Astrocyte (in vitro differentiated cells and primary cell): ENCODE data around the gene EMB. TPM values are rescaled to one million over a fixed set of nuclear protein-coding genes. Genes with fewer than 3 reads are reported as not detected.
"Not testable (repeated sequence)": the region's sequence is repeated elsewhere in the genome, so short reads cannot be mapped to it uniquely, and the experiment has no call there.

ENCODE experiments used
- DNase-seq: peaks from one replicate; pipeline ENCODE4 v3.0.0-alpha.2; 2010; ENCODE audit warnings: low read depth
- FAIRE-seq: peaks from 2 replicates; lab custom pipeline; 2011; peaks lifted over from hg19 to GRCh38; lab: Jason Lieb, UNC
- H2AFZ ChIP-seq: 2 replicates; pipeline ENCODE4 v1.6.0; 2012; ENCODE audit warnings: low read depth, low read length, inconsistent platforms
- H3K27ac ChIP-seq: 2 replicates; pipeline ENCODE4 v1.5.1; 2011; ENCODE audit warnings: low read depth, low read length, inconsistent platforms
- H3K27me3 ChIP-seq: 2 replicates; pipeline ENCODE4 v1.6.0; 2011; ENCODE audit warnings: low read length, inconsistent platforms; ENCODE audit not compliant: insufficient read depth
- H3K36me3 ChIP-seq: 2 replicates; pipeline ENCODE4 v1.5.1; 2011; ENCODE audit warnings: low read length, inconsistent platforms; ENCODE audit not compliant: insufficient read depth
- H3K4me1 ChIP-seq: 2 replicates; pipeline ENCODE4 v1.5.1; 2011; ENCODE audit warnings: low read length, inconsistent platforms; ENCODE audit not compliant: insufficient read depth
- H3K4me2 ChIP-seq: 2 replicates; pipeline ENCODE4 v1.6.0; 2012; ENCODE audit warnings: low read length, inconsistent platforms
- H3K4me3 ChIP-seq: 2 replicates; pipeline ENCODE4 v1.5.1; 2011; ENCODE audit warnings: low read depth, mild to moderate bottlenecking, low read length, inconsistent platforms; ENCODE audit not compliant: insufficient read depth
- H3K79me2 ChIP-seq: 2 replicates; pipeline ENCODE4 v1.6.0; 2012; ENCODE audit warnings: mild to moderate bottlenecking, low read length, inconsistent platforms; ENCODE audit not compliant: insufficient read depth
- H3K9ac ChIP-seq: 2 replicates; pipeline ENCODE4 v1.6.0; 2012; ENCODE audit warnings: mild to moderate bottlenecking, low read length, inconsistent platforms
- H3K9me3 ChIP-seq: 2 replicates; pipeline ENCODE4 v1.5.1; 2012; ENCODE audit warnings: low read depth, mild to moderate bottlenecking, low read length, inconsistent platforms; ENCODE audit not compliant: insufficient read depth
- H4K20me1 ChIP-seq: 2 replicates; pipeline ENCODE4 v1.6.0; 2012; ENCODE audit warnings: low read length, inconsistent platforms; ENCODE audit not compliant: insufficient read depth
- H3K27ac Mint-ChIP-seq: one replicate; pipeline ENCODE4 v1.8.0; 2021; ENCODE audit warnings: mild to moderate bottlenecking, mixed read lengths; ENCODE audit not compliant: unreplicated experiment
- H3K27me3 Mint-ChIP-seq: one replicate; pipeline ENCODE4 v1.8.0; 2021; ENCODE audit warnings: low read depth, mixed read lengths; ENCODE audit not compliant: unreplicated experiment
- H3K36me3 Mint-ChIP-seq: one replicate; pipeline ENCODE4 v1.8.0; 2021; ENCODE audit warnings: low read depth, mixed read lengths; ENCODE audit not compliant: unreplicated experiment
- H3K4me1 Mint-ChIP-seq: one replicate; pipeline ENCODE4 v1.8.0; 2021; ENCODE audit warnings: low read depth, mixed read lengths; ENCODE audit not compliant: unreplicated experiment
- H3K4me3 Mint-ChIP-seq: one replicate; pipeline ENCODE4 v1.8.0; 2021; ENCODE audit warnings: mild to moderate bottlenecking, moderate library complexity, mixed read lengths; ENCODE audit not compliant: unreplicated experiment
- H3K9me3 Mint-ChIP-seq: one replicate; pipeline ENCODE4 v1.8.0; 2021; ENCODE audit warnings: mild to moderate bottlenecking, mixed read lengths; ENCODE audit not compliant: unreplicated experiment
- CTCF ChIP-seq: IDR thresholded peaks from 2 replicates; pipeline ENCODE4 v1.5.1; 2011; ENCODE audit warnings: low read depth, mild to moderate bottlenecking, inconsistent platforms, low read length, moderate library complexity; ENCODE audit not compliant: insufficient read depth
- EZH2 ChIP-seq: IDR thresholded peaks from 2 replicates; pipeline ENCODE4 v1.6.1; 2012; ENCODE audit warnings: mild to moderate bottlenecking, low read length, inconsistent platforms; ENCODE audit not compliant: insufficient read depth
- total RNA-seq: library from RNA; stranded (reverse); gene quantifications from 2 replicates; pipeline ENCODE4 v1.2.1, GENCODE V29; 2021

EMB gene
- total RNA-seq, 1 donor from 2014 or later = 25.7 TPM

GRCh38 chr5:50435168-50435567 lies 5.9 kb downstream of the EMB start:
- no peak overlapping the region for H2AFZ ChIP-seq
- no peaks in the 10 kb centered on the region for H3K79me2 ChIP-seq
- peaks cover 2% of the 10 kb centered on the region for H3K9me3 ChIP-seq
- Mint-ChIP-seq H3K36me3 (no peaks in the 10 kb centered on the region), H3K27me3 (no peaks in the 10 kb centered on the region), H3K4me3 (no peak overlapping the region), H3K27ac (no peak overlapping the region), H3K4me1 (peaks cover 13% of the 10 kb centered on the region), H3K9me3 (no peaks in the 10 kb centered on the region)
- no peak overlapping the region for H3K4me3 ChIP-seq
- TF ChIP-seq CTCF (no peak), EZH2 (no peak)
- H4K20me1 ChIP-seq = no peaks in the 10 kb centered on the region
- H3K27me3 ChIP-seq = no peaks in the 10 kb centered on the region
- FAIRE-seq (no peak), DNase-seq (no peak)
- H3K36me3 ChIP-seq = no peaks in the 10 kb centered on the region
- H3K4me2 ChIP-seq = no peak overlapping the region
- H3K4me1 ChIP-seq = no peaks in the 10 kb centered on the region
- H3K27ac ChIP-seq = no peak overlapping the region
- H3K9ac ChIP-seq = no peak overlapping the region

GRCh38 chr5:50431133-50431904 lies 9.8 kb downstream of the EMB start:
- H3K79me2 ChIP-seq, H2AFZ ChIP-seq, H3K36me3 ChIP-seq, H3K36me3 Mint-ChIP-seq, H3K4me1 ChIP-seq, H3K9me3 Mint-ChIP-seq, H3K4me3 ChIP-seq, H3K9me3 ChIP-seq, H3K27ac ChIP-seq, H3K4me3 Mint-ChIP-seq, H3K27me3 Mint-ChIP-seq, H4K20me1 ChIP-seq, H3K27me3 ChIP-seq, H3K9ac ChIP-seq: not testable (repeated sequence)
- H3K4me1 Mint-ChIP-seq = peaks cover 19% of the 10 kb centered on the region
- H3K4me2 ChIP-seq = peak overlapping the region; percentile 33
- peak; percentile 5 for DNase-seq
- peak; percentile 67 for FAIRE-seq
- peak overlapping the region; percentile 6 for H3K27ac Mint-ChIP-seq

DNA sequence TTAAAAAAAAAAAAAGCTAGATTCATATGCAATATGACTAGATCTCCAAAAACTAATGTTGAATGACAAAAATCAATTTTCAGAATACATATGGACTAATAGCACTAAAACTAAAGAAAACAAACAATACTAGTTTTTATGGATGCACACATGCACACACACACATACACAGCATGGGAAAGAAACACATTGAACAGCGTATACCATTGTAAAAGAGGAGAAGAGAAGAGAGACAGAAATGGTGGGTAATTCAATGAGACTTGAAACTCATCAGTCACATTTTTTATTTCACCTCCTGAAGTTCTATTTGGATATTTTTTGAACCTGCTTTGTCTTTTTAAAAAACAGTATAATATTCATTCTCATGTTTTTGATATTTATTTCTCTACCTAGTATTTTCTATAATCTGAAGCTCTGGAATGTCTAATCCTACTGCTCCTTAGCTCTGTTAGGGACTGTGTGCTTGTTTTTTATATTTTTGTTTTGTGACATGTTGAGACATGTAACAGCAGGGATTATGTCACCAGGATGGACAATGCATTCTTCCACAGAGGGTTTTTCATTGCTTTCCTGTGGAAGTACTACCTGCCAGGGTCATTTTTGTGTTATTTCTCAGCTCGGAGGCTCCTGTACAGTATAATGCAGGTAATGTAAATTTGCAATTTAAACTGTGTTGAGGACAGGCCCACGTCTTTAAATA lies 17.8 kb downstream of the EMB start:
- H3K9me3 ChIP-seq, H3K9ac ChIP-seq, H3K27me3 Mint-ChIP-seq, H2AFZ ChIP-seq, H3K4me2 ChIP-seq, H3K4me3 ChIP-seq, DNase-seq, FAIRE-seq, H3K27ac ChIP-seq, H3K4me1 ChIP-seq, H4K20me1 ChIP-seq, H3K79me2 ChIP-seq, H3K27me3 ChIP-seq, H3K36me3 Mint-ChIP-seq, H3K36me3 ChIP-seq, H3K9me3 Mint-ChIP-seq: not testable (repeated sequence)
- Mint-ChIP-seq H3K27ac (peak overlapping the region; percentile 94), H3K4me1 (peaks cover 13% of the 10 kb centered on the region), H3K4me3 (peak overlapping the region; percentile 35)

GRCh38 chr5:50421184-50421950 lies 19.7 kb downstream of the EMB start:
- H3K4me1 Mint-ChIP-seq = peaks cover 13% of the 10 kb centered on the region
- H3K9me3 Mint-ChIP-seq, H3K4me2 ChIP-seq, H3K4me1 ChIP-seq, H3K27ac ChIP-seq, H4K20me1 ChIP-seq, H3K27ac Mint-ChIP-seq, H3K36me3 Mint-ChIP-seq, H3K9ac ChIP-seq, H3K27me3 Mint-ChIP-seq, H3K27me3 ChIP-seq, H3K4me3 ChIP-seq, H3K79me2 ChIP-seq, H3K36me3 ChIP-seq, FAIRE-seq, H3K9me3 ChIP-seq, H3K4me3 Mint-ChIP-seq, H2AFZ ChIP-seq, DNase-seq: not testable (repeated sequence)
